ENCODE results near the gene G3BP1.
"Not testable (repeated sequence)": the region's sequence is repeated elsewhere in the genome, so short reads cannot be mapped to it uniquely, and the experiment has no call there.

G3BP1 gene

GRCh38 chr5:151855701-151856100 is 83.9 kb downstream of the G3BP1 start:
- no peak for DNase-seq (ENCODE audit: extremely low read depth in 1 of 2, low read depth in 1 of 2)

- DNase-seq (ENCODE audit: extremely low read depth in 1 of 2, low read depth in 1 of 2), result no peak
These were observed 85.1 kb downstream of the G3BP1 start for GRCh38 chr5:151856861-151857260.

DNA sequence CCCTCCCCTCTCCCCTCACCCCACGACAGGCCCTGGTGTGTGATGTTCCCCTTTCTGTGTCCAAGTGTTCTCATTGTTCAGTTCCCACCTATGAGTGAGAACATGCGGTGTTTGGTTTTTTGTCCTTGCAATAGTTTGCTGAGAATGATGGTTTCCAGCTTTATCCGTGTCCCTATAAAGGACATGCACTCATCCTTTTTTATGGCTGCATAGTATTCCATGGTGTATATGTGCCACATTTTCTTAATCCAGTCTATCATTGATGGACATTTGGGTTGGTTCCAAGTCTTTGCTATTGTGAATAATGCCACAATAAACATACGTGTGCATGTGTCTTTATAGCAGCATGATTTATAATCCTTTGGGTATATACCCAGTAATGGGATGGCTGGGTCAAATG is 89.1 kb downstream of the G3BP1 start:
- not testable (repeated sequence) for DNase-seq (ENCODE audit: extremely low read depth in 1 of 2, low read depth in 1 of 2)
